WERI-Rb-1 (cell line): ENCODE data around the gene RSAD2.
A peak's percentile ranks its signal among the peaks of the same experiment; 100 is the strongest.

Source experiments
- DNase-seq: peaks from one replicate; pipeline ENCODE4 v3.0.0-alpha.2; 2020
- H3K27ac ChIP-seq: fragments of 250-450 bp; sonication (Bioruptor Pico); 2 replicates; pipeline ENCODE4 v1.5.1; 2020; ENCODE audit warnings: mild to moderate bottlenecking, moderate library complexity
- H3K27me3 ChIP-seq: fragments of 250-450 bp; sonication (Bioruptor Pico); 2 replicates; pipeline ENCODE4 v1.5.1; 2021; ENCODE audit warnings: mild to moderate bottlenecking, low read depth, moderate library complexity; ENCODE audit not compliant: insufficient read depth, severe bottlenecking
- H3K36me3 ChIP-seq: fragments of 250-450 bp; sonication (Bioruptor Pico); 2 replicates; pipeline ENCODE4 v1.5.1; 2020; ENCODE audit warnings: mild to moderate bottlenecking, moderate library complexity
- H3K4me3 ChIP-seq: 2 replicates; pipeline ENCODE4 v1.5.1; 2011; ENCODE audit warnings: low read depth, mild to moderate bottlenecking, control low read depth, low read length
- H3K9me3 ChIP-seq: fragments of 250-450 bp; sonication (Bioruptor Pico); 2 replicates; pipeline ENCODE4 v1.5.1; 2021; ENCODE audit warnings: mild to moderate bottlenecking, moderate library complexity; ENCODE audit not compliant: severe bottlenecking
- TF ChIP-seq, protein P1 (sequence below): IDR thresholded peaks from 2 replicates; pipeline ENCODE4 v1.5.1; 2011; ENCODE audit warnings: low read depth, mild to moderate bottlenecking, control low read depth, inconsistent platforms, low read length

Gene RSAD2

DNA sequence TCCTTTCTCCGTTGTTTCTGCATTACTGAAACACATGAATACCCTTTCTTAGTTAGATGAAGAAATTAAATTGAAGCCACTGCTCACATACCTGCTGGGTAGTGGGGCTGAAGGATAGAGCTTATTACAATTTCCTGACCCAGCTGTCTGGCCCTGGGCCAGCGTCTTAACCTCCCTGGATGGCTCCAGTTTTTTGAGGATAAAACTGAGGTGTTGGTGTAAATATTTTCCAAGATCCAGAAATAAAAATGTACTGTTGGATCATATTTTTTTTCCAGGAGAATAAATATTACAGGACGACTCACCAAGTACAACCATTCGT, 43.1 kb downstream of the RSAD2 start:
- no peak for DNase-seq
- TF ChIP-seq, protein P1, sequence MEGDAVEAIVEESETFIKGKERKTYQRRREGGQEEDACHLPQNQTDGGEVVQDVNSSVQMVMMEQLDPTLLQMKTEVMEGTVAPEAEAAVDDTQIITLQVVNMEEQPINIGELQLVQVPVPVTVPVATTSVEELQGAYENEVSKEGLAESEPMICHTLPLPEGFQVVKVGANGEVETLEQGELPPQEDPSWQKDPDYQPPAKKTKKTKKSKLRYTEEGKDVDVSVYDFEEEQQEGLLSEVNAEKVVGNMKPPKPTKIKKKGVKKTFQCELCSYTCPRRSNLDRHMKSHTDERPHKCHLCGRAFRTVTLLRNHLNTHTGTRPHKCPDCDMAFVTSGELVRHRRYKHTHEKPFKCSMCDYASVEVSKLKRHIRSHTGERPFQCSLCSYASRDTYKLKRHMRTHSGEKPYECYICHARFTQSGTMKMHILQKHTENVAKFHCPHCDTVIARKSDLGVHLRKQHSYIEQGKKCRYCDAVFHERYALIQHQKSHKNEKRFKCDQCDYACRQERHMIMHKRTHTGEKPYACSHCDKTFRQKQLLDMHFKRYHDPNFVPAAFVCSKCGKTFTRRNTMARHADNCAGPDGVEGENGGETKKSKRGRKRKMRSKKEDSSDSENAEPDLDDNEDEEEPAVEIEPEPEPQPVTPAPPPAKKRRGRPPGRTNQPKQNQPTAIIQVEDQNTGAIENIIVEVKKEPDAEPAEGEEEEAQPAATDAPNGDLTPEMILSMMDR: no peak
- H3K9me3 ChIP-seq: no peaks in the 10 kb centered on the region
- H3K4me3 ChIP-seq: no peak overlapping the region
- peaks cover 17% of the 10 kb centered on the region for H3K36me3 ChIP-seq
- H3K27ac ChIP-seq: no peak overlapping the region
- no peaks in the 10 kb centered on the region for H3K27me3 ChIP-seq

- Histone ChIP-seq H3K36me3 (peaks cover 17% of the 10 kb centered on the region), H3K27ac (no peak overlapping the region), H3K4me3 (no peak overlapping the region), H3K9me3 (no peaks in the 10 kb centered on the region), H3K27me3 (no peaks in the 10 kb centered on the region)
- TF ChIP-seq, protein P1: no peak
- DNase-seq: no peak
Observed at GRCh38 chr2:6921321-6921922, 43.8 kb downstream of the RSAD2 start.

GRCh38 chr2:6922201-6922656, 44.7 kb downstream of the RSAD2 start:
- TF ChIP-seq, protein P1: peak; percentile 42; the same call in 1 of the 2 replicates
- DNase-seq: no peak
- no peak overlapping the region for H3K4me3 ChIP-seq
- H3K36me3 ChIP-seq: peaks cover 17% of the 10 kb centered on the region
- no peaks in the 10 kb centered on the region for H3K9me3 ChIP-seq
- no peaks in the 10 kb centered on the region for H3K27me3 ChIP-seq
- no peak overlapping the region for H3K27ac ChIP-seq

DNA sequence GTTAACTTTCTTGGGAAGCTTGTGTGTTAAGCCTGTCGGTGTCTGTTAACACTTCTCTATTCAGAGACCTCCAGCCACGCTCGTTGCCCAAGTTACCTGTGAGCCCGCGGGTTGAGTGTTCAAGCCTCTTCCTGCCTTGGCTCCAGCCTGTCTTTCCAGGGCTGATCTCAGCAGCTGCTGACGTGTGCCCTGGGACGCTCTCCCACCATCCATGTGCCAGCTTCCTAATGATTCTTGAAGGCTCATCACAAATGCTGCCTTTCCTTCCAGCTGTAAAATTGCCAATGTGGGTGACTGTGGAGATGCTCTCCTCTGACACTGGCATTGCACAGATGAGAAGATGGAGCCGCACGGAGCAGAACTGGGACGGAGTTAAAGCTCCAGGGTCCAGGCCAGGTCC, 45.7 kb downstream of the RSAD2 start:
- H3K9me3 ChIP-seq: no peaks in the 10 kb centered on the region
- H3K4me3 ChIP-seq: no peak overlapping the region
- TF ChIP-seq, protein P1: no peak
- DNase-seq: no peak
- no peak overlapping the region for H3K27ac ChIP-seq
- H3K36me3 ChIP-seq: peaks cover 17% of the 10 kb centered on the region
- no peaks in the 10 kb centered on the region for H3K27me3 ChIP-seq

- peaks cover 17% of the 10 kb centered on the region for H3K36me3 ChIP-seq
- no peak for DNase-seq
- no peak overlapping the region for H3K27ac ChIP-seq
- H3K27me3 ChIP-seq: no peaks in the 10 kb centered on the region
- no peak overlapping the region for H3K4me3 ChIP-seq
- TF ChIP-seq, protein P1: no peak
- no peaks in the 10 kb centered on the region for H3K9me3 ChIP-seq
Observed at GRCh38 chr2:6924101-6924923, 46.7 kb downstream of the RSAD2 start.
